Kidney (tissue), 14 donors: Measurements from ENCODE around the gene SLCO3A1. TPM values are rescaled to one million over a fixed set of nuclear protein-coding genes. Genes with fewer than 3 reads are reported as not detected.

Experiments
- DNase-seq, 5 donors: peaks; one replicate each; pipeline ENCODE4 v3.0.0-alpha.2; 2013 to 2020
- FAIRE-seq: peaks from 2 replicates; lab custom pipeline; 2012; peaks lifted over from hg19 to GRCh38; lab: Jason Lieb, UNC
- H3K27ac ChIP-seq, 2 donors: one replicate each; pipeline ENCODE4 v1.7.0; 2013; ENCODE audit warnings: low read depth in 2 of 2, low read length in 2 of 2, inconsistent platforms in 1 of 2
- H3K27me3 ChIP-seq: one replicate; pipeline ENCODE4 v1.7.1; 2013; ENCODE audit warnings: low read length, inconsistent platforms; ENCODE audit not compliant: control insufficient read depth, insufficient read depth
- H3K36me3 ChIP-seq, 3 donors: one replicate each; pipeline versions ENCODE4 v1.7.0 to v1.7.1; 2013; ENCODE audit warnings: low read length in 3 of 3, control low read depth in 1 of 3, inconsistent platforms in 1 of 3; ENCODE audit not compliant: insufficient read depth in 3 of 3, control insufficient read depth in 2 of 3
- H3K4me1 ChIP-seq, 3 donors: one replicate each; pipeline versions ENCODE4 v1.7.0 to v1.7.1; 2013; ENCODE audit warnings: low read length in 3 of 3, inconsistent platforms in 1 of 3, low read depth in 1 of 3; ENCODE audit not compliant: control insufficient read depth in 2 of 3, insufficient read depth in 2 of 3
- H3K4me3 ChIP-seq, 3 donors: one replicate each; pipeline versions ENCODE4 v1.7.0 to v1.8.1; 2013; ENCODE audit warnings: low read length in 3 of 3, control low read depth in 1 of 3, inconsistent platforms in 1 of 3
- H3K9ac ChIP-seq, 3 donors: one replicate each; pipeline versions ENCODE4 v1.7.0 to v1.7.1; 2013; ENCODE audit warnings: low read length in 3 of 3, control low read depth in 1 of 3, inconsistent platforms in 1 of 3
- H3K9me3 ChIP-seq, 3 donors: one replicate each; pipeline versions ENCODE4 v1.7.0 to v1.7.1; 2013; ENCODE audit warnings: low read length in 3 of 3, control low read depth in 1 of 3, inconsistent platforms in 1 of 3; ENCODE audit not compliant: control insufficient read depth in 2 of 3, insufficient read depth in 1 of 3
- CTCF ChIP-seq: IDR thresholded peaks from 3 replicates; pipeline ENCODE4 v1.5.1; 2012; ENCODE audit warnings: mild to moderate bottlenecking, moderate library complexity, borderline replicate concordance; ENCODE audit not compliant: insufficient read depth; ENCODE audit errors: extremely low read depth
- intact Hi-C: fragments of 100-400 bp; cut with DNase I; formaldehyde crosslinking; loops from one replicate; pipeline ENCODE4 v1.11.1; 2022
- polyA plus RNA-seq: library from polyadenylated mRNA; stranded (reverse); fragments of 350-450 nt; fragmentation: Illumina TruSeq; extraction: RNeasy Lipid Tissue Mini Kit (QIAGEN cat#74804); gene quantifications from one replicate; pipeline ENCODE4 v1.2.3, GENCODE V29; 2014; ENCODE audit warnings: low read depth, low replicate concordance; ENCODE audit not compliant: insufficient read depth
- total RNA-seq: library from RNA; stranded (reverse); fragmentation: NEBNext Ultra II Directional; extraction: Animal tissue kit (Norgen Biotek cat#: 25700); gene quantifications from one replicate; pipeline ENCODE4 v1.2.1, GENCODE V29; 2021
- donor health status: control.
- donor health status: control.
- donor health status: control.
- donor health status: control.
- donor health status: control.
- donor health status: DM: yes; HTN: yes; CAD: no.
- donor health status: Normal renal cell carcinoma (clear cell type).

SLCO3A1 gene
- total and polyA plus RNA-seq, 2 donors from 2014 or later = 12.8 to 59.4 TPM

- DNase-seq (no peak), FAIRE-seq (no peak)
- no peak for TF ChIP-seq CTCF
- no peak overlapping the region for H3K27ac ChIP-seq
- intact Hi-C loops = no loop called here
- no peaks in the 10 kb centered on the region for H3K27me3 ChIP-seq
- H3K4me1 ChIP-seq = peaks cover 0 to 6% (median 0%) of the 10 kb centered on the region in 3 donors
- no peaks in the 10 kb centered on the region for H3K36me3 ChIP-seq
- no peak overlapping the region for H3K4me3 ChIP-seq
- no peak overlapping the region for H3K9ac ChIP-seq
- H3K9me3 ChIP-seq = no peaks in the 10 kb centered on the region
These were observed 166.7 kb downstream of the SLCO3A1 start for GRCh38 chr15:92020207-92020606.

- Histone ChIP-seq H3K9me3 (no peaks in the 10 kb centered on the region), H3K36me3 (no peaks in the 10 kb centered on the region), H3K4me1 (peaks cover 0 to 6% (median 0%) of the 10 kb centered on the region in 3 donors), H3K9ac (no peak overlapping the region), H3K4me3 (no peak overlapping the region), H3K27ac (no peak overlapping the region), H3K27me3 (no peaks in the 10 kb centered on the region)
- DNase-seq = no peak
- TF ChIP-seq CTCF = no peak
- FAIRE-seq = no peak
- intact Hi-C loops = no loop called here
These were observed 167.3 kb downstream of the SLCO3A1 start for GRCh38 chr15:92020804-92021203.

- FAIRE-seq = no peak
- no peak overlapping the region for H3K27ac ChIP-seq
- no peak overlapping the region for H3K9ac ChIP-seq
- H3K27me3 ChIP-seq = no peaks in the 10 kb centered on the region
- H3K36me3 ChIP-seq = no peaks in the 10 kb centered on the region
- no peak overlapping the region for H3K4me3 ChIP-seq
- DNase-seq = no peak
- H3K4me1 ChIP-seq = peaks cover 0 to 6% (median 0%) of the 10 kb centered on the region in 3 donors
- intact Hi-C loops = no loop called here
- TF ChIP-seq CTCF = no peak
- H3K9me3 ChIP-seq = no peaks in the 10 kb centered on the region
These were observed 168.3 kb downstream of the SLCO3A1 start for GRCh38 chr15:92021792-92022191.

- intact Hi-C loops = no loop called here
- H3K27me3 ChIP-seq = no peaks in the 10 kb centered on the region
- FAIRE-seq = no peak
- H3K9ac ChIP-seq = no peak overlapping the region
- H3K36me3 ChIP-seq = no peaks in the 10 kb centered on the region
- H3K4me3 ChIP-seq = no peak overlapping the region
- no peak overlapping the region for H3K27ac ChIP-seq
- H3K9me3 ChIP-seq = no peaks in the 10 kb centered on the region
- TF ChIP-seq CTCF = no peak
- no peak for DNase-seq
- peaks cover 0 to 8% (median 0%) of the 10 kb centered on the region in 3 donors for H3K4me1 ChIP-seq
These were observed 170.5 kb downstream of the SLCO3A1 start for GRCh38 chr15:92023965-92024364.
